Endometrium (tissue), 2 donors: ENCODE measurements around the gene NAT8L.

Experiments
- FAIRE-seq: peaks from 2 replicates; lab custom pipeline; 2012; peaks lifted over from hg19 to GRCh38; lab: Jason Lieb, UNC
- donor health status: control.
- donor health status: control.

The NAT8L gene

GRCh38 chr4:2064276-2064991 is 5.3 kb downstream of the NAT8L start:
- FAIRE-seq, result no peak

GRCh38 chr4:2065106-2065930 is 6.2 kb downstream of the NAT8L start:
- FAIRE-seq, result no peak

- no peak for FAIRE-seq
Measured at GRCh38 chr4:2066011-2066551, 7.0 kb downstream of the NAT8L start.

- FAIRE-seq, result no peak
Measured at GRCh38 chr4:2066571-2067445, 7.7 kb downstream of the NAT8L start.

GRCh38 chr4:2067446-2068197 is 8.5 kb downstream of the NAT8L start:
- no peak for FAIRE-seq

GRCh38 chr4:2068198-2068470 is 9.0 kb downstream of the NAT8L start:
- no peak for FAIRE-seq

- FAIRE-seq, result no peak
Measured at GRCh38 chr4:2068566-2068965, 9.4 kb downstream of the NAT8L start.

- no peak for FAIRE-seq
Measured at GRCh38 chr4:2069161-2069971, 10.2 kb downstream of the NAT8L start.

- no peak for FAIRE-seq
Measured at GRCh38 chr4:2069986-2070385, 10.9 kb downstream of the NAT8L start.

GRCh38 chr4:2070421-2071251 is 11.5 kb downstream of the NAT8L start:
- FAIRE-seq, result no peak

GRCh38 chr4:2071252-2071911 is 12.3 kb downstream of the NAT8L start:
- FAIRE-seq, result no peak

- no peak for FAIRE-seq
Measured at GRCh38 chr4:2071912-2072867, 13.1 kb downstream of the NAT8L start.

GRCh38 chr4:2072971-2073807 is 14.1 kb downstream of the NAT8L start:
- FAIRE-seq, result no peak

- no peak for FAIRE-seq
Measured at GRCh38 chr4:2073808-2074481, 14.8 kb downstream of the NAT8L start.

GRCh38 chr4:2074588-2074987 is 15.5 kb downstream of the NAT8L start:
- FAIRE-seq, result no peak

GRCh38 chr4:2075171-2075986 is 16.3 kb downstream of the NAT8L start:
- FAIRE-seq, result no peak
